Tibial artery (tissue), 4 donors: ENCODE results near the gene ATP8B3.

Experiments
- DNase-seq, 2 donors: peaks; one replicate each; pipeline ENCODE4 v3.0.0-alpha.2; 2019
- H3K27ac ChIP-seq, 2 donors: fragments of 200-600 bp; sonication (generic) in 1 of 2; 1 replicate in 1 of 2; 2 replicates in 1 of 2; pipeline ENCODE4 v1.5.1; 2018 to 2019; ENCODE audit warnings: mild to moderate bottlenecking in 1 of 2
- H3K27me3 ChIP-seq, 2 donors: fragments of 200-600 bp; sonication (generic) in 1 of 2; one replicate each; pipeline versions ENCODE4 v1.5.1 to v1.6.0; 2016 to 2019
- H3K36me3 ChIP-seq, 3 donors: fragments of 200-600 bp; sonication (generic) in 2 of 3; one replicate each; pipeline ENCODE4 v1.5.1; 2016 to 2019; ENCODE audit warnings: mild to moderate bottlenecking in 2 of 3
- H3K4me1 ChIP-seq, 4 donors: fragments of 200-600 bp; sonication (generic) in 2 of 4; 1 replicate in 3 of 4; 2 replicates in 1 of 4; pipeline ENCODE4 v1.5.1; 2016 to 2019
- H3K4me3 ChIP-seq, 2 donors: fragments of 200-600 bp; sonication (generic) in 1 of 2; 1 replicate in 1 of 2; 2 replicates in 1 of 2; pipeline ENCODE4 v1.5.1; 2018 to 2019; ENCODE audit warnings: mild to moderate bottlenecking in 2 of 2
- H3K9me3 ChIP-seq, 3 donors: fragments of 200-600 bp; sonication (generic) in 1 of 3; one replicate each; pipeline ENCODE4 v1.5.1; 2016 to 2019
- intact Hi-C: fragments of 100-400 bp; cut with DNase I; formaldehyde crosslinking; loops from one replicate; pipeline ENCODE4 v1.15.0; 2023; ENCODE audit warnings: low total_unique reads
- TF ChIP-seq, protein P1 (sequence below), 2 experiments: fragments of 200-600 bp in 1 of 2; fragments of 450-650 bp in 1 of 2; IDR thresholded peaks; one replicate each; pipeline ENCODE4 v1.5.1; 2017 to 2019; ENCODE audit warnings: antibody characterized with exemption in 2 of 2, mild to moderate bottlenecking in 1 of 2, moderate library complexity in 1 of 2

Gene ATP8B3

DNA sequence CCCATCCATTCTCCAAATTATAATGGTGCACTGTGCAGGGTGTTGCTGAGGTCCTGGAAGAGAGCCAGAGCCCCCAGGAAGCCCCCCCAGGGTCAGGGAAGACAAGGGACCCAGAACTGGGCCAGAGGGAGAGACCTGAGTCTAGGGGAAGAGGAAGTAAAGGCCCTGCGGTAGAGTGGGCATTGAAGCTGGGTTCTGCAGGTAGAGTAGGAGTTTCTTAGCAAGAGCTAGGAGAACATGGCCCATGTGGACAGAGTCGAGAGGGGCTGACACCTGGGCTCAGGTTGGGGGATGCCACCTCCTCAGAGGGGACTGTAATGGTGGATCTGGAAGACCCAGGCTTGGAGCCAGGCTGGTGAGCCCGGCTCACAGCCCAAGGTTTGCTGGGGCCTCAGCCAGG, 75.8 kb downstream of the ATP8B3 start:
- H3K27ac ChIP-seq, result no peak overlapping the region
- no peak overlapping the region for H3K4me3 ChIP-seq
- no peaks in the 10 kb centered on the region for H3K4me1 ChIP-seq
- H3K36me3 ChIP-seq, result no peaks in the 10 kb centered on the region
- intact Hi-C loops, result no loop called here
- TF ChIP-seq, protein P1, sequence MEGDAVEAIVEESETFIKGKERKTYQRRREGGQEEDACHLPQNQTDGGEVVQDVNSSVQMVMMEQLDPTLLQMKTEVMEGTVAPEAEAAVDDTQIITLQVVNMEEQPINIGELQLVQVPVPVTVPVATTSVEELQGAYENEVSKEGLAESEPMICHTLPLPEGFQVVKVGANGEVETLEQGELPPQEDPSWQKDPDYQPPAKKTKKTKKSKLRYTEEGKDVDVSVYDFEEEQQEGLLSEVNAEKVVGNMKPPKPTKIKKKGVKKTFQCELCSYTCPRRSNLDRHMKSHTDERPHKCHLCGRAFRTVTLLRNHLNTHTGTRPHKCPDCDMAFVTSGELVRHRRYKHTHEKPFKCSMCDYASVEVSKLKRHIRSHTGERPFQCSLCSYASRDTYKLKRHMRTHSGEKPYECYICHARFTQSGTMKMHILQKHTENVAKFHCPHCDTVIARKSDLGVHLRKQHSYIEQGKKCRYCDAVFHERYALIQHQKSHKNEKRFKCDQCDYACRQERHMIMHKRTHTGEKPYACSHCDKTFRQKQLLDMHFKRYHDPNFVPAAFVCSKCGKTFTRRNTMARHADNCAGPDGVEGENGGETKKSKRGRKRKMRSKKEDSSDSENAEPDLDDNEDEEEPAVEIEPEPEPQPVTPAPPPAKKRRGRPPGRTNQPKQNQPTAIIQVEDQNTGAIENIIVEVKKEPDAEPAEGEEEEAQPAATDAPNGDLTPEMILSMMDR (IDR thresholded peaks at IDR 0.05), result no peak
- H3K27me3 ChIP-seq, result peaks cover 0 to 89% of the 10 kb centered on the region in 2 donors
- peaks cover 0 to 11% (median 9%) of the 10 kb centered on the region in 3 donors for H3K9me3 ChIP-seq
- DNase-seq, result no peak

DNA sequence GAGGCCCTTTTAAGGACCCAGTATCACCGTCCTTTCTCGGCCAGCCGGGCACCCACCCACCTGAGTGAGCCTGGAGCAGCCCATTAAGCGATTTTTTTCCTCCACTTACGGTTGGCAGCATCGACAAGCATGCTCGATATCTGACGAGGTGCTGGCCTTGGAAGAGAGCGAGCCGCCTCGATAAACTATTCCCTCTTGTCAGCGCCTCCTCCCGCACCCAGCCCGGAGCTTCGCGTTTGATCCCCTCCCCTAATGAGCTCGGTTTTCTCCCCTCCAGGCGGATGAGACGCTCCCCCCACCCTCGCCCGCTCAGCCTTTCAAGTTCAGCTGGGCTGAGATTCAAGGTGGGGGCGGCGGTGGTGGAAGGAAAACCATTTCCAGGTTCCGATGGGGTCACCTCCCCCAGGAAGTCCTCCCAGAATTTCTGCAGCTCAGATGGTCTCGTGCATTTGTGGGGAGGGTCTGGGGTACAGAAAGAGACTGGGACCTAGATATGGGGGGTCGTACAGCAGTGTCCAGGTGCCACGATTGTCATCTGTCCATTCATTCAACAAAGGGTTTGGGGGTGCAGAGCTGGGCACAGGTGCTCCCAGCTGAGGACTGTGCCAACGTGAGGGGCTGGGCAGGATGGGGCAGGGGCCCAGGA, 77.6 kb downstream of the ATP8B3 start:
- Histone ChIP-seq H3K4me1 (no peaks in the 10 kb centered on the region), H3K27me3 (peaks cover 0 to 96% of the 10 kb centered on the region in 2 donors), H3K36me3 (no peaks in the 10 kb centered on the region), H3K27ac (no peak overlapping the region), H3K4me3 (no peak overlapping the region), H3K9me3 (no peaks in the 10 kb centered on the region)
- intact Hi-C loops, result no loop called here
- TF ChIP-seq, protein P1 (IDR thresholded peaks at IDR 0.05), result no peak
- DNase-seq, result no peak
